HG03432 (cell line): ENCODE measurements around the gene PARD3B.

Source experiments
- ATAC-seq: cut with Tn5 transposase; IDR thresholded peaks from one replicate; pipeline ENCODE4 v1.9.1; 2021; ENCODE audit warnings: mild to moderate bottlenecking, moderate library complexity; ENCODE audit not compliant: unreplicated experiment

The PARD3B gene

GRCh38 chr2:205089958-205090357, 544.7 kb downstream of the PARD3B start:
- ATAC-seq, result no peak

GRCh38 chr2:205091411-205091810, 546.1 kb downstream of the PARD3B start:
- no peak for ATAC-seq

- no peak for ATAC-seq
Measured at GRCh38 chr2:205094031-205094430, 548.8 kb downstream of the PARD3B start.

- no peak for ATAC-seq
Measured at GRCh38 chr2:205103699-205104098, 558.4 kb downstream of the PARD3B start.

GRCh38 chr2:205107810-205108209, 562.5 kb downstream of the PARD3B start:
- no peak for ATAC-seq

- no peak for ATAC-seq
Measured at GRCh38 chr2:205115511-205115910, 570.2 kb downstream of the PARD3B start.

GRCh38 chr2:205117125-205117524, 571.9 kb downstream of the PARD3B start:
- ATAC-seq, result no peak

- ATAC-seq, result no peak
Measured at GRCh38 chr2:205119136-205119535, 573.9 kb downstream of the PARD3B start.

- ATAC-seq, result no peak
Measured at GRCh38 chr2:205128726-205129125, 583.5 kb downstream of the PARD3B start.

- no peak for ATAC-seq
Measured at GRCh38 chr2:205129531-205129930, 584.3 kb downstream of the PARD3B start.

- no peak for ATAC-seq
Measured at GRCh38 chr2:205130111-205130829, 585.0 kb downstream of the PARD3B start.

- ATAC-seq, result no peak
Measured at GRCh38 chr2:205133544-205133943, 588.3 kb downstream of the PARD3B start.

GRCh38 chr2:205138735-205139134, 593.5 kb downstream of the PARD3B start:
- ATAC-seq, result no peak

- peak; percentile 52 for ATAC-seq
Measured at GRCh38 chr2:205139822-205140463, 594.7 kb downstream of the PARD3B start.

- no peak for ATAC-seq
Measured at GRCh38 chr2:205141381-205141780, 596.1 kb downstream of the PARD3B start.

- ATAC-seq, result no peak
Measured at GRCh38 chr2:205145888-205146287, 600.6 kb downstream of the PARD3B start.

GRCh38 chr2:205148755-205149154, 603.5 kb downstream of the PARD3B start:
- no peak for ATAC-seq

GRCh38 chr2:205156457-205156856, 611.2 kb downstream of the PARD3B start:
- no peak for ATAC-seq

- no peak for ATAC-seq
Measured at GRCh38 chr2:205158404-205158803, 613.1 kb downstream of the PARD3B start.

- no peak for ATAC-seq
Measured at GRCh38 chr2:205161156-205161839, 616.0 kb downstream of the PARD3B start.

- no peak for ATAC-seq
Measured at GRCh38 chr2:205166745-205167144, 621.5 kb downstream of the PARD3B start.

GRCh38 chr2:205169012-205169411, 623.7 kb downstream of the PARD3B start:
- ATAC-seq, result no peak
